Neural cell (in vitro differentiated cells): Measurements from ENCODE around the gene EVPL. TPM values are rescaled to one million over a fixed set of nuclear protein-coding genes. Genes with fewer than 3 reads are reported as not detected.

Experiments used
- H2AFZ ChIP-seq: fragments of 200-600, 300-800 bp; sonication (generic), shearing (Covaris generic); 2 replicates; pipeline ENCODE4 v1.6.0; 2014; ENCODE audit warnings: low read depth, mild to moderate bottlenecking, antibody characterized with exemption, low read length, moderate library complexity
- H3F3A ChIP-seq: fragments of 200-600 bp; shearing (Covaris generic); 2 replicates; pipeline ENCODE4 v1.6.1; 2016; ENCODE audit warnings: mild to moderate bottlenecking, moderate library complexity, mixed read lengths, antibody characterized with exemption, low read length; ENCODE audit not compliant: insufficient read depth, poor library complexity, severe bottlenecking
- H3K27ac ChIP-seq: fragments of 200-600, 300-800 bp; sonication (generic), shearing (Covaris generic); 2 replicates; pipeline ENCODE4 v1.5.1; 2014; ENCODE audit warnings: mild to moderate bottlenecking, low read length, moderate library complexity
- H3K27me3 ChIP-seq: fragments of 300-800, 200-600 bp; sonication (generic), shearing (Covaris generic); 2 replicates; pipeline ENCODE4 v1.6.0; 2014; ENCODE audit warnings: mild to moderate bottlenecking, low read depth, low read length, moderate library complexity; ENCODE audit not compliant: insufficient read depth
- H3K36me3 ChIP-seq: fragments of 300-800, 200-600 bp; sonication (generic), shearing (Covaris generic); 2 replicates; pipeline ENCODE4 v1.5.1; 2014; ENCODE audit warnings: mild to moderate bottlenecking, antibody characterized with exemption, low read length, moderate library complexity; ENCODE audit not compliant: insufficient read depth
- H3K4me2 ChIP-seq: fragments of 300-800, 200-600 bp; sonication (generic), shearing (Covaris generic); 2 replicates; pipeline ENCODE4 v1.6.0; 2014; ENCODE audit warnings: mild to moderate bottlenecking, low read length
- H3K4me3 ChIP-seq: fragments of 300-800, 200-600 bp; sonication (generic), shearing (Covaris generic); 2 replicates; pipeline ENCODE4 v1.5.1; 2014; ENCODE audit warnings: mild to moderate bottlenecking, low read length, moderate library complexity
- H3K79me2 ChIP-seq: fragments of 200-600 bp; shearing (Covaris generic); replicated peaks from 2 replicates; pipeline ENCODE4 v1.6.0; 2014; ENCODE audit warnings: mild to moderate bottlenecking, low read length, moderate library complexity; ENCODE audit not compliant: insufficient read depth
- H3K9ac ChIP-seq: fragments of 300-800, 200-600 bp; sonication (generic), shearing (Covaris generic); 2 replicates; pipeline ENCODE4 v1.6.1; 2016; ENCODE audit warnings: mild to moderate bottlenecking, low read length, mixed read lengths
- H3K9me2 ChIP-seq: fragments of 200-600 bp; shearing (Covaris generic); 2 replicates; pipeline ENCODE4 v1.6.1; 2016; ENCODE audit warnings: mild to moderate bottlenecking, low read length, mixed read lengths; ENCODE audit not compliant: insufficient read depth
- H3K9me3 ChIP-seq: fragments of 200-600, 300-800 bp; sonication (generic), shearing (Covaris generic); 2 replicates; pipeline ENCODE4 v1.6.1; 2016; ENCODE audit warnings: mild to moderate bottlenecking, mixed run types, low read length, moderate library complexity, mixed read lengths
- H4K20me1 ChIP-seq: fragments of 200-600 bp; shearing (Covaris generic); 2 replicates; pipeline ENCODE4 v1.6.1; 2016; ENCODE audit warnings: mild to moderate bottlenecking, mixed run types; ENCODE audit not compliant: insufficient read depth
- CTCF ChIP-seq: fragments of 450-650 bp; IDR thresholded peaks from 2 replicates; pipeline ENCODE4 v1.5.1; 2014; ENCODE audit warnings: antibody characterized with exemption, mild to moderate bottlenecking, moderate library complexity; ENCODE audit not compliant: poor library complexity, severe bottlenecking
- EP300 ChIP-seq: fragments of 450-650 bp; conservative IDR thresholded peaks from 2 replicates; pipeline ENCODE4 v1.6.1; 2014; ENCODE audit warnings: antibody characterized with exemption, mild to moderate bottlenecking, moderate library complexity; ENCODE audit not compliant: poor library complexity, severe bottlenecking
- EZH2 ChIP-seq: fragments of 200-600, 300-800 bp; shearing (Covaris generic), sonication (generic); IDR thresholded peaks from 2 replicates; pipeline ENCODE4 v1.6.1; 2014; ENCODE audit warnings: antibody characterized with exemption, low read length, borderline replicate concordance, mild to moderate bottlenecking; ENCODE audit not compliant: insufficient read depth, poor library complexity, severe bottlenecking
- MXI1 ChIP-seq: fragments of 450-650 bp; conservative IDR thresholded peaks from 2 replicates; pipeline ENCODE4 v1.6.1; 2014; ENCODE audit warnings: antibody characterized with exemption, mild to moderate bottlenecking; ENCODE audit not compliant: poor library complexity, severe bottlenecking
- POLR2AphosphoS5 ChIP-seq: IDR thresholded peaks from 2 replicates; pipeline ENCODE4 v1.6.1; 2012
- RAD21 ChIP-seq: fragments of 450-650 bp; conservative IDR thresholded peaks from 2 replicates; pipeline ENCODE4 v1.6.1; 2014; ENCODE audit warnings: antibody characterized with exemption, mild to moderate bottlenecking, moderate library complexity
- REST ChIP-seq: IDR thresholded peaks from 2 replicates; pipeline ENCODE4 v1.6.1; 2012; ENCODE audit warnings: borderline replicate concordance
- SMC3 ChIP-seq: fragments of 450-650 bp; conservative IDR thresholded peaks from 2 replicates; pipeline ENCODE4 v1.6.1; 2014; ENCODE audit warnings: antibody characterized with exemption, mild to moderate bottlenecking, moderate library complexity; ENCODE audit not compliant: poor library complexity
- TAF1 ChIP-seq: IDR thresholded peaks from 2 replicates; pipeline ENCODE4 v1.6.1; 2012; ENCODE audit warnings: low read depth
- polyA plus RNA-seq: library from polyadenylated mRNA; depleted of rRNA; stranded (reverse); fragments of >200 nt; gene quantifications from 2 replicates; pipeline ENCODE4 v1.2.3, GENCODE V29; 2014

EVPL gene
- polyA plus RNA-seq, 1 donor from 2014 or later, result not detected

DNA sequence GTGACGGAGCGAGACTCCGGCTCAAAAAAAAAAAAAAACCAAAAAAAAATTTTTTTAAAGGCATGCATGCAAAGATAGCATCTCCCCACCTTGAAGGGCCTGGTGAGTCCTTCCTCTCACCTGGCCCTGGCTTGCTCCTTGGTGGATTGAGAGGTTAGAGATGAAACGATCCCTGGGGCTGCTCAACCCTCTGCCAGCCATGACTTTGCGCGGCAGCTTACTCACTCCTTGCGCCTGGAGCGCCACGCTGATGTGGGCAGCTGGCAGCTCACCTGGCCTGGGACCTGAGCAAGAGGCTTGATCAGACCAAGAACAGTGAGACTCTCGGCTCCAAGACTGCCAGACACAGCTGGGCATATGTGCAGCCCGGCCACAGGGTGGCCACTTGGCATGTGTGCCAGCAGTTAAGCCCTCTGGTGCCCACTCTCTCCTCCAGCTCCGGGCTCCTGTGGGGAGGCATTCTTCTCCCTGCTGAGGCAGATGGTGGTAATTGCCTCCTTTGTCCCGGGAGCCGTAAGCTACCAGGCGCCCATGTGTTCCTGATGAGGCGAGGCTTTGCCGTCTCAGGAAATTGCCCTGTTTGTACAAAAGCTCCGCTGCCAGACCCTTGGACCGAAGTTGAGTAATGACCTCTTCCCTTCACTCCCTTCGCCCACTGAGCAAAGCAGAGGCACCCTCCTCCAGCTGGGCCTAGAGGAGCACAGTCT lies 5.1 kb upstream of the EVPL start:
- H3K9me3 ChIP-seq, result no peaks in the 10 kb centered on the region
- no peaks in the 10 kb centered on the region for H4K20me1 ChIP-seq
- H3K9me2 ChIP-seq, result no peaks in the 10 kb centered on the region
- no peaks in the 10 kb centered on the region for H3F3A ChIP-seq
- H3K36me3 ChIP-seq, result no peaks in the 10 kb centered on the region
- no peak overlapping the region for H3K4me3 ChIP-seq
- no peak overlapping the region for H3K9ac ChIP-seq
- H3K27ac ChIP-seq, result no peak overlapping the region
- no peak overlapping the region for H3K4me2 ChIP-seq
- H2AFZ ChIP-seq, result no peak overlapping the region
- TF ChIP-seq SMC3 (no peak), REST (no peak), RAD21 (no peak), MXI1 (no peak), TAF1 (no peak), EP300 (no peak), POLR2AphosphoS5 (no peak), EZH2 (no peak), CTCF (no peak)
- no peaks in the 10 kb centered on the region for H3K79me2 ChIP-seq
- no peaks in the 10 kb centered on the region for H3K27me3 ChIP-seq

GRCh38 chr17:76026714-76027158 lies 370 bp downstream of the EVPL start:
- Histone ChIP-seq H3K27me3 (no peaks in the 10 kb centered on the region), H2AFZ (no peak overlapping the region), H3K9me2 (no peaks in the 10 kb centered on the region), H4K20me1 (no peaks in the 10 kb centered on the region), H3F3A (no peaks in the 10 kb centered on the region), H3K9ac (no peak overlapping the region), H3K36me3 (no peaks in the 10 kb centered on the region), H3K9me3 (no peaks in the 10 kb centered on the region), H3K79me2 (no peaks in the 10 kb centered on the region), H3K4me2 (no peak overlapping the region), H3K4me3 (no peak overlapping the region), H3K27ac (no peak overlapping the region)
- no peak for TF ChIP-seq EP300
- no peak for TF ChIP-seq MXI1
- no peak for TF ChIP-seq RAD21
- no peak for TF ChIP-seq REST
- TF ChIP-seq TAF1, result no peak
- no peak for TF ChIP-seq SMC3
- TF ChIP-seq POLR2AphosphoS5, result no peak
- TF ChIP-seq CTCF, result no peak
- TF ChIP-seq EZH2, result no peak
